OCI-LY3 (cell line): ENCODE results near the gene SHISA2.

Source experiments
- H2AFZ ChIP-seq: fragments of 200-600, 300-600 bp; shearing (Covaris generic); 2 replicates; pipeline ENCODE4 v1.6.0; 2014; ENCODE audit warnings: antibody characterized with exemption, low read depth, low read length
- H3K27ac ChIP-seq: fragments of 200-600, 300-600 bp; sonication (generic); 2 replicates; pipeline ENCODE4 v1.5.1; 2014; ENCODE audit warnings: mild to moderate bottlenecking, low read length, moderate library complexity, mixed read lengths
- H3K27me3 ChIP-seq: fragments of 200-600, 300-600 bp; sonication (generic); 2 replicates; pipeline ENCODE4 v1.6.1; 2014; ENCODE audit warnings: low read depth, low read length, mixed read lengths
- H3K36me3 ChIP-seq: fragments of 200-600, 300-600 bp; sonication (generic); replicated peaks from 2 replicates; pipeline ENCODE3; 2014; ENCODE audit warnings: low read depth, low read length, mixed read lengths
- H3K4me1 ChIP-seq: fragments of 300-600, 200-600 bp; sonication (generic); 2 replicates; pipeline ENCODE4 v1.6.1; 2014; ENCODE audit warnings: low read length, mixed read lengths
- H3K4me2 ChIP-seq: fragments of 200-600, 300-600 bp; sonication (generic); 2 replicates; pipeline ENCODE4 v1.6.1; 2014; ENCODE audit warnings: low read length, mixed read lengths
- H3K4me3 ChIP-seq: fragments of 300-600, 200-600 bp; sonication (generic); 2 replicates; pipeline ENCODE4 v1.5.1; 2014; ENCODE audit warnings: antibody characterized with exemption, mild to moderate bottlenecking, low read length, moderate library complexity
- H3K79me2 ChIP-seq: fragments of 300-600, 200-600 bp; shearing (Covaris generic); 2 replicates; pipeline ENCODE4 v1.6.1; 2014; ENCODE audit warnings: mild to moderate bottlenecking, low read length, mixed read lengths
- H3K9ac ChIP-seq: fragments of 300-600, 200-600 bp; shearing (Covaris generic); 2 replicates; pipeline ENCODE4 v1.6.0; 2014; ENCODE audit warnings: mild to moderate bottlenecking, low read length, moderate library complexity
- H3K9me3 ChIP-seq: fragments of 200-600, 300-600 bp; shearing (Covaris generic); 2 replicates; pipeline ENCODE4 v1.6.1; 2014; ENCODE audit warnings: low read length, mixed read lengths; ENCODE audit not compliant: insufficient read depth
- H4K20me1 ChIP-seq: fragments of 200-600, 300-600 bp; sonication (generic); 2 replicates; pipeline ENCODE4 v1.6.1; 2016; ENCODE audit warnings: low read length, mixed read lengths; ENCODE audit not compliant: insufficient read depth
- EZH2phosphoT487 ChIP-seq: fragments of 200-600 bp; shearing (Covaris generic); IDR thresholded peaks from 2 replicates; pipeline ENCODE4 v1.6.1; 2018; ENCODE audit warnings: antibody characterized with exemption, mixed run types, low read depth
- TF ChIP-seq, protein P1 (sequence below): fragments of 200-600, 300-600 bp; sonication (generic); IDR thresholded peaks from 2 replicates; pipeline ENCODE4 v1.5.1; 2014; ENCODE audit warnings: antibody characterized with exemption, low read length, low read depth

The SHISA2 gene

DNA sequence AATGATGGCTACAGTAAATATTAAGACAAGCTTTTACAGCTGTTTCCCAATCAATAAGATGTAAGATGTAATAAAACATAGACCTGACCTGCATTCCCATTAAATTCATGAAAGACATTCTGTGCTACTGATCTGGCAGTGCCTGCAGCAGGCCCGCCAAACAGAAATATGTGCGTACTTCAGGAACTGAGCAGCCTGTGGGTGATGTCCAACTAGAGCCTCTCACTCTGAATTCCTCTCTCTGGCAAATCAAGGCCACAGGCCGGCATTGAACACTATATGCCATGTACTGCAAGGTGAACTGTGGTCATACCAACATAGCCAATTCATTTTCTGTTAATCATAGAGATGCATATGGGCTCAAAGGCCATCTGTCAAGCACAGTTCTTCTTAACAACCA is 17.8 kb downstream of the SHISA2 start:
- H3K27me3 ChIP-seq = 0 out of 2 replicates have a peak, but pooled peaks cover 2% of the 10 kb centered on the region
- no peak overlapping the region for H3K27ac ChIP-seq
- H3K4me2 ChIP-seq = no peak overlapping the region
- H4K20me1 ChIP-seq = no peaks in the 10 kb centered on the region
- no peaks in the 10 kb centered on the region for H3K9me3 ChIP-seq
- H3K4me3 ChIP-seq = no peak overlapping the region
- H3K36me3 ChIP-seq = no peaks in the 10 kb centered on the region
- peaks cover 5% of the 10 kb centered on the region for H3K4me1 ChIP-seq
- H2AFZ ChIP-seq = no peak overlapping the region
- no peak overlapping the region for H3K9ac ChIP-seq
- TF ChIP-seq, protein P1, sequence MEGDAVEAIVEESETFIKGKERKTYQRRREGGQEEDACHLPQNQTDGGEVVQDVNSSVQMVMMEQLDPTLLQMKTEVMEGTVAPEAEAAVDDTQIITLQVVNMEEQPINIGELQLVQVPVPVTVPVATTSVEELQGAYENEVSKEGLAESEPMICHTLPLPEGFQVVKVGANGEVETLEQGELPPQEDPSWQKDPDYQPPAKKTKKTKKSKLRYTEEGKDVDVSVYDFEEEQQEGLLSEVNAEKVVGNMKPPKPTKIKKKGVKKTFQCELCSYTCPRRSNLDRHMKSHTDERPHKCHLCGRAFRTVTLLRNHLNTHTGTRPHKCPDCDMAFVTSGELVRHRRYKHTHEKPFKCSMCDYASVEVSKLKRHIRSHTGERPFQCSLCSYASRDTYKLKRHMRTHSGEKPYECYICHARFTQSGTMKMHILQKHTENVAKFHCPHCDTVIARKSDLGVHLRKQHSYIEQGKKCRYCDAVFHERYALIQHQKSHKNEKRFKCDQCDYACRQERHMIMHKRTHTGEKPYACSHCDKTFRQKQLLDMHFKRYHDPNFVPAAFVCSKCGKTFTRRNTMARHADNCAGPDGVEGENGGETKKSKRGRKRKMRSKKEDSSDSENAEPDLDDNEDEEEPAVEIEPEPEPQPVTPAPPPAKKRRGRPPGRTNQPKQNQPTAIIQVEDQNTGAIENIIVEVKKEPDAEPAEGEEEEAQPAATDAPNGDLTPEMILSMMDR = no peak
- TF ChIP-seq EZH2phosphoT487 = no peak
- no peaks in the 10 kb centered on the region for H3K79me2 ChIP-seq

DNA sequence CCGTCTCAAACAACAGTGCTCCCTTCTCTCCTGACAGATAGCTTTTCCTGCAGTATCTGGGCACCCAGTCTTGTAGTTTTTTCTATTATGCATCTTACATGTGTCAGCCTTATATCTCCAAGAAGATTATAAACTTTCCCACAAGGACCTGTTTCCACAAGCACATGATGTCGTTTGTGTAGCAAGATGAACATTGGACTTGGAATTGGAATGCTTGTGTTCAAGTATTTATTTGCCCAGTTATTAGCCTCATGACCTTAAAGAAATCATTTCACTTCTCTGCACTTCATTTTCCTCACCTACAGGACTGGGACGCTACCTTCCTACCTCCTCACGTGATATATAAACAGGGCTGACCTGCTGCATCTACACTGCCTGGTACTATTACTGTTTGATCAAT is 21.5 kb downstream of the SHISA2 start:
- Histone ChIP-seq H3K4me3 (no peak overlapping the region), H3K36me3 (no peaks in the 10 kb centered on the region), H3K9me3 (no peaks in the 10 kb centered on the region), H3K4me2 (no peak overlapping the region), H3K27ac (no peak overlapping the region), H3K27me3 (no peaks in the 10 kb centered on the region), H4K20me1 (no peaks in the 10 kb centered on the region), H3K9ac (no peak overlapping the region), H2AFZ (no peak overlapping the region), H3K4me1 (no peaks in the 10 kb centered on the region; the same call in 1 of the 2 replicates), H3K79me2 (no peaks in the 10 kb centered on the region)
- TF ChIP-seq EZH2phosphoT487 = no peak
- TF ChIP-seq, protein P1 = no peak

DNA sequence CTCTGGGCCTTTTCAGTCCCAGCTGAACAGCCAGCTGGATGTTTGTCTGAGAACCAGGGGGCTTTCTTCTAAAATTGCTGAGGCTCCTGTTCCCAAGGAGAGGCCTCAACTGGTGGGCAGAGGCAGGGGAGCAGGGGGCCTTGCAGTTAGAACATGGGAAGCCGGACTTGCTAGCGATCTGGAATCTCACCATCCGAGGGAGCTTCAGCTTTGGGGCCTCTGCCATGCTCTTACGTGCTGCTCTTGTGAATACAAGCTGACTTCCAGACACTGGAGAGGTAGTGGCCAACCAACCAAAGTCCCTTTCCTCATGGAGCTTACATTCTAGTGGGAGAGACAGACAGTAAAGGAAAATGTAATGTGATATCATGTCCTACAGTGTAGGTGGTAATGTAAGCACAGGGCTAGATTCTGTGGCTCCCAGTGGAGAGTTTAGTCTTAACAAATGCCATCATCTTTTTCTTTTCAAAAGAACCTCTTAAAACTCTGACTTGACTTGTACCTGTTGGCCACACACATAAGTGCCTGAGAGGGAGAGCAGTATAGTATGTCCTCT is 22.2 kb downstream of the SHISA2 start:
- H3K9ac ChIP-seq = no peak overlapping the region
- H3K9me3 ChIP-seq = no peaks in the 10 kb centered on the region
- H4K20me1 ChIP-seq = no peaks in the 10 kb centered on the region
- TF ChIP-seq EZH2phosphoT487 = no peak
- TF ChIP-seq, protein P1 = no peak
- no peaks in the 10 kb centered on the region for H3K27me3 ChIP-seq
- no peaks in the 10 kb centered on the region; the same call in 1 of the 2 replicates for H3K4me1 ChIP-seq
- H3K79me2 ChIP-seq = no peaks in the 10 kb centered on the region
- H3K36me3 ChIP-seq = no peaks in the 10 kb centered on the region
- no peak overlapping the region for H3K4me3 ChIP-seq
- H3K27ac ChIP-seq = no peak overlapping the region
- no peak overlapping the region for H3K4me2 ChIP-seq
- no peak overlapping the region for H2AFZ ChIP-seq

DNA sequence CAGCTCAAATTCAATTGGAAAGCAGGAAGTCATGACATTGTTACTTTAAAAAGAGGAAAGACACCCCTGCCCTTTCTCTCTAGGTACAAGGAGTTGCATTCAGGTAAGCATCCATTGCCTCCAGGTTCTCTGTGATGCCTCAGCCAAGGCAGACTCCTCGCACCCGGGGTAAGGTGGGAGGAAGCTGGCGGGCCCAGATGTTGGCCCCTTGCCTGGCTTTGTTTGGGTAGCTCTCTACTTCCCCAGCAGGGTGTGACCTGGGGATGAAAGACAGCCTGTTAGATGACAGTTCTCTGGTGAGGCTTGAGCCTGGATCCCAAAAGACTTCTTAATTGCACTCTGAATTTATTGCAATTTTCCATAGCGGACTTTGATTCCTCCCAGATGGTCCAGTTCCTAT is 25.6 kb downstream of the SHISA2 start:
- Histone ChIP-seq H3K4me1 (peaks cover 12% of the 10 kb centered on the region), H3K4me3 (no peak overlapping the region), H4K20me1 (no peaks in the 10 kb centered on the region), H3K27ac (no peak overlapping the region), H3K79me2 (no peaks in the 10 kb centered on the region), H3K27me3 (no peaks in the 10 kb centered on the region; the same call in 1 of the 2 replicates), H3K9me3 (no peaks in the 10 kb centered on the region), H3K36me3 (no peaks in the 10 kb centered on the region), H2AFZ (no peak overlapping the region), H3K4me2 (no peak overlapping the region), H3K9ac (no peak overlapping the region)
- no peak for TF ChIP-seq EZH2phosphoT487
- TF ChIP-seq, protein P1 = no peak
